Stimulated activated CD4-positive, alpha-beta T cell treated with anti-CD3 and anti-CD28 coated beads, Interleukin-1b, Interleukin-23, amount 100 ng/mL, for 4 hours (primary cell): Measurements from ENCODE around the gene SLC12A6.
"Not testable (repeated sequence)": the region's sequence is repeated elsewhere in the genome, so short reads cannot be mapped to it uniquely, and the experiment has no call there.

ENCODE experiments used
- DNase-seq, 2 donors: peaks; one replicate each; pipeline ENCODE4 v3.0.0-alpha.2; 2020; ENCODE audit warnings: low read depth in 2 of 2

Gene SLC12A6

DNA sequence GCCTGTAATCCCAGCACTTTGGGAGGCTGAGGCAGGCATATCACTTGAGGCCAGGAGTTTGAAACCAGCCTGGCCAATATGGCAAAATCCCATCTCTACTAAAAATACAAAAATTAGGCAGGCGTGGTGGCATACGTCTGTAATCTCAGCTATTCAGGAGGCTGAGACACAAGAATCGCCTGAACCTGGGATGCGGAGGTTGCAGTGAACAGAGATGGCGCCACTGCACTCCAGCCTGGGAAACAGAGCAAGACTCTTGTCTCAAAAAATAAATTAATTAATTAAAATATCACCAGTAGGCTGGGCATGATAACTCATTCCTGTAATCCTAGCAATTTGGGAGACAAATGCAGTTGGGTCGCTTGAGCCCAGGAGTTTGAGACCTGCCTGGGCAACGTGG, 144.3 kb downstream of the SLC12A6 start:
- DNase-seq: not testable (repeated sequence)

DNA sequence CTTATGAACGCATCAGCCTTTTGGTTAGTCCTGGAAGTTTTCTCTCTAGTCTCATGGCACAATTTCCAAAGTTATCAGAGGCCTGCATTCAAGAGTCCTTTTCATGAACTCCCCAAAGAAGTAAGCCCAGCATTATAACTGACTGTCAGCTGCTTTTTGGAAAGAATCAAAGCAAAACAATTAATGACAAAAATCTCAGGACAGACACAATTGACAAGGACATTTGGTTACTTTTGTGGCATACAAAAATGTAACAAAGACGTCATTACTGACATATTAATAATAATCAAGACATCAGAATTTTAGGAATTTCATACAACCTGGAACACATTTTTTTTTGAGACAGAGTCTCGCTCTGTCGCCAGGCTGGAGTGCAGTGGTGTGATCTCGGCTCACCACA, 148.9 kb downstream of the SLC12A6 start:
- DNase-seq: no peak

DNA sequence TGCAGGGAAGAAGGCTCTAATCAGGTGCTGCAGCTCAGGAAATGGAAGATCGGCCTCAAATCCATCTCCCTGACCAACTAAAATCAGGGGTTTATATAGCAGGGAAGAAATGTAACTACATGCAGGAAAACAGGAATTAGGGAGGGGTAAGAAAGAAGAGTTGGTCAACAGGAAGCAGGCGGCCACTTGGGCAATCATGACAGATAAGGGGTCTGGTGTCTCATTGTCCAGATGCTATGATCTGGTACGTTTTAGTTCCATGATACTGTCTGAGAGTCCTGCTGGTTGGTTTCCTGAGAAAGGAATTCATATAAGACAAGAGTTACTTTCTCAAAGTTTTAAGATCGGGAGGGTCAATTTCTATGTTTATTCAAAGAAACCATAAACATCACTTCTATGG, 151.9 kb downstream of the SLC12A6 start:
- DNase-seq: no peak

DNA sequence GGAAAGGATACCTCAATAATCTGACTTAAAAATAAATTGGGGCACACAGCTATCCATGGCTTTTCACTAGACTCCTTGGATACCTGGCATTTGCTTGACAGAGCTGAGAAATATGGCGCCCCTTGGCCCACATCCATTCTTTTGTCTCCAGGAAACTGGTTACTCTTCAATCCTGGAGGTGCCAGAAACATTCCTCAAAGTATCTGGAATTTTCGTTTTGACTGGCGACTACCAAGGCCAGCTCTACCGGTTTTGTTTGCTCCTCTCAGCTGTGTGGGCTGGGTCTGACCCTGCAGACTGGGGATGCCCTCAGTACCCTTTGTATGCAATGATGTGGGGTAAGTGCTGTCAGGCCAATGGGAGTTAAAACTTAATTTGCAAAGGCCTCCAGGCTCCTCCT, 154.6 kb downstream of the SLC12A6 start:
- no peak for DNase-seq
